HG03575 (cell line): ENCODE results near the gene UTS2R.
"Not testable (repeated sequence)": the region's sequence is repeated elsewhere in the genome, so short reads cannot be mapped to it uniquely, and the experiment has no call there.

Source experiments
- ATAC-seq: cut with Tn5 transposase; IDR thresholded peaks from one replicate; pipeline ENCODE4 v1.9.1; 2021; ENCODE audit not compliant: unreplicated experiment, insufficient number of reproducible peaks, low FRiP score; ENCODE audit errors: extremely low read depth

UTS2R gene

DNA sequence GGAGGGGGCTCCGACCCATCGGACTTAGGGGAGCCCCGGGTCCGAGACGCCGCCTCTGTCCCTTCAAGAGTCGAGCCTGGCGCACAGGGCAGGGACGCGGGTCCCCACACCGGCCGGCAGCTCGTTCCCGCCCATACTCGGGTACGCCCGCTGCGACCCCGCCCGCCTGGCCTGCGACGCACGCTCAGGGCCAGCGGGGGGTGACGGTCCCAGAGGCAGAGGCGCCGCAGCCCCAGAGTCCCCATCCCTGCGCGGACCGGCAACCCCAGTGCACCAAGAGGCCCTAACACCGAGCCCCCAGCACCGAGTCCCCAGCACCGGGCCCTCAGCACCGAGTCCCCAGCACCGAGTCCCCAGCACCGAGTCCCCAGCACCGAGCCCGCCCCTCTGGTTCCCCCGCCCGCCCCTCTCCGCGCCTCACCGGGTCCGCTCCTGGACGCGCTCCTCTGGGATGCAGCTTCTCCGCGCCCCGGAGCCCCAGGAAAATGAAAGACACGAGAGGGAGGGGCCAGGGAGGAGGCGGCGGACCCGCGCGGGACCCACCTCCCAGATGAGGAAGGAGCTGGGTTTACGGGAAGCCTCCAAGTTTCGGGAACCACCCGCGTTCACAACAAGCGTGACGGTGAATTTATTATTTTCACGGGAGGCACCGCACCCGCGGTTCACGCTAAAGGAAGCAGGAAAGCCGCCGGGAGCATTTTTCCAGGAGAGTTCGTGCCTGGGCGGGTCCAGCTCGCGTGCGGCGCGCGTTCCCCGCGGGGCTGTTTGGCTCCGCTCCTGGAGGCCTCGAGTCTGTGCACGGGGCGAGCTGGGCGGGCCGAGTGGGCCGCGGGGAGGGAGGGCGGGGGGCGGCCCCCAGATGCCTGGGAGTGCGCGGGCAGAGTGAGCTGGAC, 38.0 kb upstream of the UTS2R start, which contains the start of gene SECTM1:
TSS of gene SECTM1 (minus strand) at position 488 of the 893 bp plus-strand sequence. CDS start 6,526 bp downstream, outside the sequence.
- ATAC-seq, result no peak

DNA sequence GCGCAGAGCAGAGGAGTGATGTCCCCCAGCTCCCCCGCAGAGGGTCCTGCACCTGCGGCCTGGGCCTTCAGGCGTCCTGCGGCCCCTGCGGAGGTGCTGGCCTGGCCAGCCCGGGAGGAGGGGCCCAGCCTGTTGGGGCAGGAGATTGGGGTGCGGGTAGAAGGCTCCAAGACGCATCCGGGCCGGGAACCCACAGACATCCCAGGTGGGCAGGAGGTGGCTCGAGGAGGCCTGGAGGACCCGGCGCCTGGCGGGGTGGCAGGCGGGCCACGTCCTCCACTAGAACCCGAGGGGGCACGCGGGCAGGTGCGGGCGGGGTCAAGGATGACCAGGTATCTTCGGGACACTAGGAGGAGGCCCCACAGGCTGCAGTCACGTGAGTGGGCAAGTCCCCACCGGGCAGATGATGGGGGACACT, 37.4 kb upstream of the UTS2R start:
- no peak for ATAC-seq

DNA sequence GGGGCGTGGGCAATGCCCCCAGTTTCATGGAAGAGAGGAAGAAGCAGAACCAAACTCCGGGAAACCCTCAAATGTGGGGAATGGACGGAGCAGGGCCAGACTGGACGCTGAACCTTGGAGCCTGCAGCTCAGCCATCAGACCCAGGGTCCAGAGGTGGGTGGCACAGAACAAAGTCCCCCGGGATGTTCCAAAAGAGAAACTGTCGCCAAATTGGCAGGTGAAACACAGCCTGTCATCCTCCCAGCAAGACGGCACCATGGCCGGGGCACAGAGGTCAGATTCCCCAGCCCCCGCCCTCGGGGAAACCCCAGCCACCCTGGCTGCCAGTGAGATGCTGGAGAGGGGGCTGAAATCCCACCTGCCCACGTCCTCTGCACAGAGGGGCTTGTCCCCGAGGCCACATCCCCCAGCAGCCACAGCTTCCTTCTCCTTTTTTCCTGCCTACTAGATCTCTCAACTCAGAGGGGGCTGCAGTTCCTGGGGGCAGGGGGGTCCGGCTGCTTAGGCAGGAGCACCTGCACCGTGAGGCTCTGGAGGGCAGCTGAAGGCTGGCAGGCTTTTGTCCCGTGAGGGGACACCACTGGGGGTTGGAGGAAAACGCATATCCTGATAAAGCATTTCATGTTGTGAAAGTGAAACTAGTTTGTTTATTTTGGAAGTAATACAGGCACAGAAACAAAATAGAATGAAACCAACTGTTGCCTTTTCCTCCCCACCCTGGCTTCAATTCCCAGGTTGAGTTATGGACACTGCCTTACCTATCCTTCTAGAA, 36.8 kb upstream of the UTS2R start:
- ATAC-seq, result no peak

DNA sequence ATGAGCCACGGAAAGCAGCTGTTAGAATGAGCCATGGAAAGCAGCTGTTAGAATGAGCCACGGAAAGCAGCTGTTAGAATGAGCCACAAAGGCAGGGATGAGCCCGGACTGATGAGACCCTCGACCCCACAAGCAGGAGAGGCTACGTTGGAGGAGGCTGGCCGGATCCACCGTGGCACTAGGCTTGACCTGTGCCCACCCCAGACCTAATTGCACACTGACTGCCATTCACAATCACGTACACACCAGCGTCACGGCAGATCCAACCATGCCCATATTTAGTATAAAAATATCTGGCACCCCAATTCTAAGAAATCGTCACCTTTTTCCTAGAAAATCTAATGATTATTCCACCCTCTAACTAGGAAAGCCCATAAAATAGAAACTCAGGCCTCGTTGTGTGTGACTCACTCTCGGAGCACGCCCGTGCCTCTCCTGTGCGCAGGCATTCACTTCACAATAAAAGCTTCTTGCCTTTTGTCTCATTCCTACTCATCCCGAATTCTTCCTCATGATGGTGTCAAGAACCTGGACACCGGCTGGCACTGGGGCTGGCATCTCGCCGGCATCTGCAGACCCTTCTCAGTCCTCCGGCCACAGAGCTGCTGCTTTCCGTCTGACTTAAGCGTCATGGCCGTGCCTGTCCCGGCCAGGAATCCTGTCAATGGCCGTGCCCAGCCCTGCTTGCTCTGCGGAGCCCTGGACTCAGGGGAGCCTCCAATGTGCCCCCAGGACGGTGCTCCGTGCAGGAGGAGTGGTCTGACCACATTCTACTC, 32.5 kb upstream of the UTS2R start:
- no peak for ATAC-seq

DNA sequence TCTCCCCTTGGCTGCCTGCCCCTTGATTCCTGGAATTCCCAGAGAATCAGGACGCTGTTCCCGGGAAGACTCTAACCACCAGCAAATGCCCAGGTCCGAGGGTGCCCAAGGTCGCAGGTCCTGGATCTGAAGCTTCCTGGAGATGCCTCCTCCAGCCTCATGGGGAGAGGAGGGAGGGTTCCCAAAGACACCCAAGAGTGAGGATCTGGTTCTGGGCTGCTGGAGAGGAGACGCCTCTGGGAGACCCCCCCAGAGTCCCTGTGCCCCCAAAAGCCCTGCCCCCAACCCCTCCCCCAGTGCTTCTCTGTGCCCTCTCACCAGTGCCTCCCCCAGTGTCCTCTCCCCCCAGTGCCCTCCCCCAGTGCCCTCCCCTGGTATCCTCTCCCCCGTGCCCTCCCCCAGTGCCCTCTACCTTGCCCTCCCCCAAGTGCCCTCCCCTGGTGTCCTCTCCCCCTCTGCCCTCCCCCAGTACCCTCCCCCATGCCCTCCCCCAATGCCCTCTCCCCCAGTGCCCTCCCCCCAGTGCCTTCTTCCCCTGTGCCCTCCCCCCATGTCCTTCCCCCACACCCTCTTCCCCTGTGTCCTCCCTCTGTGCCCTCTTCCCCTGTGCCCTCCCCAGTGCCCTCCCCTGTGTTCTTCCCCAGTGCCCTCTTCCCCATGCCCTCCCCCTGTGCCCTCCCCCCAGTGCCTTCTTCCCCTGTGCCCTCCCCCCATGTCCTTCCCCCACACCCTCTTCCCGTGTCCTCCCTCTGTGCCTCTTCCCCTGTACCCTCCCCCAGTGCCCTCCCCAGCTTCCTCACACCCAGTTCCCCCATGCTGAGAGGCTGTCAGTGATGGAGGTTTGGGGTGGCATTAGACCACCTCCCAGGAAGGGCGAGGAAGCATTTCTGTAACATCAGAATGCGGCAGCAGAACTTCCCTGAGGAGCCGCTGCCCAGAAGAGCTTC, 31.7 kb upstream of the UTS2R start:
- no peak for ATAC-seq

DNA sequence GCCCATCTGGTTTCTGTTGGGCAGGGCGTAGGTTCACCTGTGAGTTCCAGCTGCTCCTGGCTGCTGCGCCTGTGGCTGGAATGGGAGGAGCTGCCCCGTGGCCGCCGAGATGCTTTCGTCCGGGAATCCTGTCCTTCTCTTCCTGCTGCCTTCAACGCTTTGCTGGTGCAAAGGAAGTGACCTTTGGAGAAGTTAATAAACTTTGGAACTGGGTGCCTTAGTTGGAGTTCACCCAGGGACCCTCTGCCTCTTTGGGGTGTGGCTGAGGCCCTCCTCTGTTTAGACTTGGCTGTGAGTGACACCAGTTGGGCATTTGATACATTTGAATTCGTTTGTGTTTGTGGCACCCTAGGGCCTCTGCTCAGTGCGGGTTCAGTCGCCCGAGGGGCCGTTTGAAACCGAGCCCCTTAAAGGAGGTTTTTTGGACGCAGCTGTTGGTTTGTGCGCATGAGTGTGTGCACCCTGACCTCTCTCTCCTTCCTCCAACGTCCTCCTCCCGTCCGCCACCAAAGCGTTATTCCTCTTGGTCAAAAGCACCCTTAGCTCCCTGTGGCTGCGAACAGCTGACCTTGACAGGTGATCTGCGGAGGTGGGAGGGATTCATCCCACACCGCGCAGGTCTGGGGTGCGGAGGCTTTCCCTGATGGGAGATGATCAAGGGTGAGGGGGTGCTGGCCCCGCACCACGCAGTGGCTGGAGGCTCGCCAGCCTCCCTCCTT, 29.0 kb upstream of the UTS2R start:
- no peak for ATAC-seq

DNA sequence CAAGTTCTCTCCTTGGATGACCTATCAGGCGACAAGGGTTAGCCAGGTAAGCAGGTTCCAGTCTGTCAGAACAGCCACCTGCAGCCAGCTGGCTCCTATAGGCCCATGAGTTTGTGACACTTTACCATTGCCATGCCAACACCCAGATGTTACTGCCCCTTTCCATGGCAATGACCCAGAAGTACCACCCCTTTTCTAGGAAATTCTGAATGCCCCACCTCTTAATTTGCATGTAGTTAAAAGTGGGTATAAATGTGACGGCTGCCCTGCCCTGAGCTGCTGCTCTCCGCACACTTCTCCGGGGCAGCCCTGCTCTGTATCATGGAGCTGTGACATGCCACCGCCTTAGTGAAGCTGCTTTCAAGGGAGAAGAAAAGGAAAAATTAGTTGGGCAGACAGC, 28.0 kb upstream of the UTS2R start:
- ATAC-seq, result no peak

DNA sequence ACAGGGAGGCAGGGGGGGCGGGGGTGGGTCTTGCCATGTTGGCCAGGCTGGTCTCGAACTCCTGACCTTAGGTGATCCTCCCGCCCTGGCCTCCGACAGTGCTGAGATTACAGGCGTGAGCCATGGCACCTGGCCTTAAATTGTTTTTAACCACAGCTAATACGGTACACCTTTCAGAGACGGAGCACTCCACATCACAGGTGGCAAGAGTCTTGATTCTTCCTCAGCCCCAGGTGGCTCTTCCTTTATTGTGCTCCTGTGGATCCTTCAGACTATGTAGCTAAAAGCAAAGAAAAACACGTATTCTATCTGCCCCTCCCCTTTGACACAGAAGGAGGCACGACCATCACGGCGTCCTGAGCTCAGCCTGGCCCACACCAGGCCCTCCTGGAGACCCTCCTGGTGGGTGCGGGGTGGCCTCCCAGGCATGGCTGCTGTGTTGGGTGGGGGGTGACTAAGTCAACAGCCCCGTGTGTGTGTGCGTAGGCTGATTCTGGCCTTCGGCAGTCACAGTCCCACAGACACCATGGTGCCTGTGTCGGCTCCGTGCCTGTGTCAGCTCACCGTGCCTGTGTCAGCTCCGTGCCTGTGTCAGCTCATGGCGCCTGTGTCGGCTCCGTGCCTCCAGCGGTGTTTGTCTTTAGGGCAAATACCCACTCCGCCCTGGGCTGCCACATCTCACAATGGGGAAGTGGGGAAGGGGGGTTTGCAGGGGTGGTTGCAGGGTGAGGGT, 27.2 kb upstream of the UTS2R start:
- no peak for ATAC-seq

DNA sequence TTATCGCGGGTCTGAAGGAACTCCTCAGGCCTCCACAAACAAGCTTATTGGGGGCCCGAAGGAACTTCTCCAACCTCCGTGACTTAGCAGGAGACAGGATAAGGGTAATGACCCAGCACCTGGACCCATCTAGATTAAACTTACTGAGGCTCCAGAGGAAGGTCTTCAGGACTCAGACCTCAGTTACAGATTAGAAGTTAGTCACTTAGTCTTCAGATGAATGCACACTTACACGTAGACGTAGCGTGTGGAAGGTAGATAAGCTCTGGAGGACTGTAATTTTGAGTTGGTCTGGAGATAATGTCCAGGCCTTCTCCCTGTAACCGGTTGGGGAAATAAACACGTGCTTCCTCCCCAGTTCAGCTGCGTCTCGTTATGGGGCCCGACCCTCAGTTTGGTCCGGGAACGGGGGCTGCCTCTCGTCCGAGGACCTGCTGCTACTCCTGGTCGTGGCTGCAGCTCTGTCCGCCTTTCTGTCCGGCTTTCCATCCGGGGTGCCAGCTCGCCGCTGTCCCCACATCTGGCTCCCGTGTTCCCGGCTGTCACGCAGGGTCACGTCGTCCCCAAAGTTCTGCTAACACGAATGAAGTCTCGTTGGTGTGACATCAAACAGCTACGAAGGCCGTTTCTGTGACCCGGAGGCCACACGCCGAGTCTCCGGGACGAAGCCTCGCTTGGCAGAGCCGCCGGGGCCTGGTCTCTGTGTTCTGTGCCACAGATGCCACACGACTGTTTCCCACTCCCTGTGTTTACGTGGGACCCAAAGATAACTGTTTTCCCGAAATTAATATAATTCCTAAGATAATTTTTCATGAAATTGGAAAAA, 26.2 kb upstream of the UTS2R start:
- ATAC-seq, result no peak

DNA sequence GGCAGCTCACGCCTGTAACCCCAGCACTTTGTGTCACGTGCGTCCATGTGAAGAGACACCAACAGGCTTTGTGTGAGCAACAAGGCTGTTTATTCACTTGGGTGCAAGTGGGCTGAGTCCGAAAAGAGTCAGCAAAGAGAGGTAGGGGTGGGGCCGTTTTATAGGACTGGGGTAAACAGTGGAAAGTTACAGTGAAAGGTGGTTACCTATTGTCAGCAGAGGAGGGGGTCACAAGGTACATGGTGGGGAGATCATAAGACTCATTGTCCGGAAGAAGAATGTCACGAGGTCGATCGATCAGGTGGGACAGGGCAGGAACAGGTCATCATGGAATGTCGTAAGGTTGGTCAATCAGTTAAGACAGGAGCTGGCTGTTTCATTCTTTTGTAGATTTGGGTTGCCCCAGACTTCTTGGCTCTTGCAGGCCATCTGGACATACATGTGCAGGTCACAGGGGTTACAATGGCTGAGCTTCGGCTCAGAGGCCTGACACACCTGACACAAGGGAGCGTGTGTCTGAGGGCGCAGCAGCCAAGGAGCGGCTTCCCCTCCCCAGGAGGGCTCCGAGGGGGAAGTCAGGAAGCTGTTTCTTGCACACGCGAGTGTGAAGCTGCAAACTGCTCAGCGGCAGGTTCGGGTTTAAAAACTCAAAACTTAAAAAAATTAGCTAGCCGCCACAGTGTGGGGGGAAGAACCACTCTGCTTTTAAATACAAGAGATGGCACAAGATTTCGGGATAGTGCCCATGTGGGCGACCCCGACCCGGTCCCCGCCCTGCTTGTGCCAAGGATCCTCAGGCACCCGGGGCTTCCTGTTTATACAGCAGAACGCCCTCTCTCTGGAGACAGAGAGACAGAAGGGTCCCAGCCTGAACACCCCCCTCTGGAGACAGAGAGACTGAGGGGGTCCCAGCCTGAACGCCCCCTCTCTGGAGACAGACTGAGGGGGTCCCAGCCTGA, 24.9 kb upstream of the UTS2R start:
- no peak for ATAC-seq

DNA sequence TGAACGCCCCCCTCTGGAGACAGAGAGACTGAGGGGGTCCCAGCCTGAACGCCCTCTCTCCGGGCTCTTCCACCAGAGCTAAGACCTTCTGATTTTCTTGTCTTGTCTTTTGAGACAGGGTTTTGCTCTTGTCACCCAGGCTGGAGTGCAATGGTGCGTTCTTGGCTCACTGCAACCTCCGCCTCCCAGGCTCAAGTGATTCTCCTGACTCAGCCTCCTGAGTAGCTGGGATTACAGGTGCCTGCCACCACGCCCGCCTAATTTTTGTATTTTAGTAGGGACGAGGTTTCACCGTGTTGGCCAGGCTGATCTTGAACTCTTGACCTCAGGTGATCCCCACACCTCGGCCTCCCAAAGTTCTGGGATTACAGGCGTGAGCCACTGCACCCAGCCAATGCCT, 23.6 kb upstream of the UTS2R start:
- ATAC-seq, result not testable (repeated sequence)

DNA sequence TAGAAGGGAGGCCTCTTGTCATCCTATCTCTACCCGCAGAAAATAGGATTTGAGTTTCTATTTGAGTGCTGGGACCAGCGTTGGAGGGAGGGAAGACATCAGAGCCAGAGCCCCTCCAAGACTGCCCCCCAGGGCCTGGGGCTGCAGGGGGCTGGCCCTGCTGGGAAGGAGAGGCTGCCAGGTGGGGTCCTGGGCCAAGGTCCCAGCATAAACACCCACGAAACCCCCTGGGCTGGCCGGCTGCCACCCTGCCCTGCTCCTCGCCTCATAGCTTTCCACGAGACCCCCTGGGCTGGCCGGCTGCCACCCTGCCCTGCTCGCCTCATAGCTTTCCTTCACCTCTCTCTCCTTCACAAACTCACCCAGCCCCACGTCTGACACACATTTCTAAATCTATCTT, 23.1 kb upstream of the UTS2R start:
- ATAC-seq, result no peak

DNA sequence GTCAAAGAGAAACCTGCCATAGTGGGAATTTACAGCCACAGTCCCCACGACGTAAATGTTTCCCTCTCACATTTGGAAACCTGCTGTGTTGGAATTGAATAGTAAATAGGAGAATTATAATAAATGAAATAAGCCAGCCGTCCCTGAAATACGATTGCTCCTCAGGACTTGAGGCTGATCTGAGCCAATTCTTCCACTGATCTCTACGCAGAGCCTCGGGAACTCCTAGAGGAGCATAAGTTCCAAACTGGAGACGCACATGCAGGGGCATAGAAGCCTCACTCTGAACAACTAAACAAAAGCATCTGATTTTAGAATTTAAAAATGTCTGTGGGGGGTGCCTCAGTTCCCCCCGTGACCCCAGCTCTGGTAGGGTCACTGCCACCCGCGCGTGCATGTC, 22.7 kb upstream of the UTS2R start:
- ATAC-seq, result no peak

DNA sequence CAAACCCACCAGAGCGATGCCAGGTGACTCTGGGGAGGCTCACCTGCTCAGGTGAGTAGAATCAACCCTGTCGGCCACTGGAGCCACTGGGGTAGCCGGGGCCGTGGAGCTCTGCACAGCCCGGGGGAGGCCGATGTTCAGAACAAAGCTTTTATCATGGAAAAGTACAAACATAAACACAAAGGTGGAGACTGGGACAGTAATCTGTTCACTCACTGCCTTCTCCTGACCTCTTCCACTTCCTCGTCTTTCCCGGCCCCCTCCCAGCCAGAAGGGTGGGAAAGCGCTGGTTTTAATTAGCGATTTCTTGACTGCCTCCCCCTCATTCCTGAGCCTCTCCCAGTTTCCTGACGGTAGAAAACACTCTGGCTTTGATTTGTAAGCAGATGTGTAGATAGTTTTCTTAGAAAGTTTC, 22.3 kb upstream of the UTS2R start:
- no peak for ATAC-seq
